Endothelial cell (in vitro differentiated cells): ENCODE measurements around the gene CFL1. TPM values are rescaled to one million over a fixed set of nuclear protein-coding genes. Genes with fewer than 3 reads are reported as not detected.

Experiments used
- DNase-seq: peaks from one replicate; pipeline ENCODE4 v3.0.0; 2021; ENCODE audit warnings: low spot score
- H3K27ac Mint-ChIP-seq: one replicate; pipeline ENCODE4 v1.8.0; 2021; ENCODE audit warnings: mixed read lengths, inconsistent platforms; ENCODE audit not compliant: unreplicated experiment
- H3K27me3 Mint-ChIP-seq: one replicate; pipeline ENCODE4 v1.8.0; 2021; ENCODE audit warnings: mild to moderate bottlenecking, moderate library complexity, mixed read lengths, inconsistent platforms; ENCODE audit not compliant: unreplicated experiment
- H3K36me3 Mint-ChIP-seq: one replicate; pipeline ENCODE4 v1.8.0; 2021; ENCODE audit warnings: mild to moderate bottlenecking, low read depth, mixed read lengths, inconsistent platforms; ENCODE audit not compliant: unreplicated experiment
- H3K4me1 Mint-ChIP-seq: one replicate; pipeline ENCODE4 v1.8.0; 2021; ENCODE audit warnings: mild to moderate bottlenecking, mixed read lengths, inconsistent platforms; ENCODE audit not compliant: unreplicated experiment
- H3K4me3 Mint-ChIP-seq: one replicate; pipeline ENCODE4 v1.8.0; 2021; ENCODE audit warnings: mild to moderate bottlenecking, mixed read lengths, inconsistent platforms; ENCODE audit not compliant: unreplicated experiment
- H3K9me3 Mint-ChIP-seq: one replicate; pipeline ENCODE4 v1.8.0; 2021; ENCODE audit warnings: mixed read lengths, inconsistent platforms; ENCODE audit not compliant: unreplicated experiment
- total RNA-seq: library from RNA; stranded (reverse); fragmentation: NEBNext Ultra II Directional; extraction: Animal tissue kit (Norgen Biotek cat#: 25700); gene quantifications from one replicate; pipeline ENCODE4 v1.2.1, GENCODE V29; 2021; ENCODE audit not compliant: unreplicated experiment
- TF ChIP-seq, protein P1 (sequence below): fragments of 200-600 bp; sonication (generic); IDR thresholded peaks from one replicate; pipeline ENCODE4 v1.5.0; 2021; ENCODE audit warnings: antibody characterized with exemption; ENCODE audit not compliant: unreplicated experiment

Gene CFL1
- total RNA-seq, 1 donor from 2014 or later: 1,740 TPM

DNA sequence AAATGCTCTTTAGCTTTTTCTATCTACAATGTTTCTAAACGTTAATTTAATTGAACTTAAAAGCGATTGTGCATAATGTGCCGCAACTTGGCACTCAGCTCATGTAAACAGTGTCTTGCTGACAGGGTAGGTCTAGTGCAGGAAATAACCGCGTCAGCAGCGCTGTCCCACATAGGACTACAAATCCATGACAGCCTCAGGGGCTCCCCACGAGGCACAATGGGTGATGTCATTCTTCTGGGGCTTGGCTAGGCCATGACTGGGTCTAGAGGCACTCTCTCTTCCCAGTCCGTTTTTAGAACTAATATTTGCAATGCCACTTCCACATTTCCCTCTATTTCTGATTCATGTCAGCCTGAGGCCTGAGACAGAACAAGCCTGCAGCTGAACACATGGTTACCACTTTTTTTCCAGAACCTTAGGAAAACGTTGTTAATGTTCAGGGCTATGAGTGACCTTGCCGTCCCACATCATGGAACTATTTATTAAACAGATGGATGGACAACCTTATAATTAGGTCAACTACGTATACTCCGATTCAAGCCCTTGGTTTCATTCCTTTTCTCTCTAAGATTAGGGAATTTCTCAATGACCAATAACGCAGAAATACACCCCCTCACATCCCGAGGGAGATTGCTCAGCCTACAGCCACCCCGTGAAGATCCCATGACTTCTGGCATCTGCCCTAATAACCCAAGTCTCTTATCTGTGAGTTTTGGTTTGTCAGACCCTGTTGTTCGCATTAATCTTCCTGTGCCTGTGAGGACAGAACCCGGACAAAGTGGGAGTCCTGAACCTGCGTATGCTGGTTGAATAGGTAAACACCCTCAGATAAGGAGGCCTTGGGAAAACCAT, 43.6 kb downstream of the CFL1 start:
- no peak for DNase-seq
- peaks cover 6% of the 10 kb centered on the region for H3K27me3 Mint-ChIP-seq
- H3K9me3 Mint-ChIP-seq: no peaks in the 10 kb centered on the region
- H3K27ac Mint-ChIP-seq: no peak overlapping the region
- TF ChIP-seq, protein P1, sequence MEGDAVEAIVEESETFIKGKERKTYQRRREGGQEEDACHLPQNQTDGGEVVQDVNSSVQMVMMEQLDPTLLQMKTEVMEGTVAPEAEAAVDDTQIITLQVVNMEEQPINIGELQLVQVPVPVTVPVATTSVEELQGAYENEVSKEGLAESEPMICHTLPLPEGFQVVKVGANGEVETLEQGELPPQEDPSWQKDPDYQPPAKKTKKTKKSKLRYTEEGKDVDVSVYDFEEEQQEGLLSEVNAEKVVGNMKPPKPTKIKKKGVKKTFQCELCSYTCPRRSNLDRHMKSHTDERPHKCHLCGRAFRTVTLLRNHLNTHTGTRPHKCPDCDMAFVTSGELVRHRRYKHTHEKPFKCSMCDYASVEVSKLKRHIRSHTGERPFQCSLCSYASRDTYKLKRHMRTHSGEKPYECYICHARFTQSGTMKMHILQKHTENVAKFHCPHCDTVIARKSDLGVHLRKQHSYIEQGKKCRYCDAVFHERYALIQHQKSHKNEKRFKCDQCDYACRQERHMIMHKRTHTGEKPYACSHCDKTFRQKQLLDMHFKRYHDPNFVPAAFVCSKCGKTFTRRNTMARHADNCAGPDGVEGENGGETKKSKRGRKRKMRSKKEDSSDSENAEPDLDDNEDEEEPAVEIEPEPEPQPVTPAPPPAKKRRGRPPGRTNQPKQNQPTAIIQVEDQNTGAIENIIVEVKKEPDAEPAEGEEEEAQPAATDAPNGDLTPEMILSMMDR: no peak
- no peaks in the 10 kb centered on the region for H3K4me1 Mint-ChIP-seq
- no peak overlapping the region for H3K4me3 Mint-ChIP-seq
- no peaks in the 10 kb centered on the region for H3K36me3 Mint-ChIP-seq

DNA sequence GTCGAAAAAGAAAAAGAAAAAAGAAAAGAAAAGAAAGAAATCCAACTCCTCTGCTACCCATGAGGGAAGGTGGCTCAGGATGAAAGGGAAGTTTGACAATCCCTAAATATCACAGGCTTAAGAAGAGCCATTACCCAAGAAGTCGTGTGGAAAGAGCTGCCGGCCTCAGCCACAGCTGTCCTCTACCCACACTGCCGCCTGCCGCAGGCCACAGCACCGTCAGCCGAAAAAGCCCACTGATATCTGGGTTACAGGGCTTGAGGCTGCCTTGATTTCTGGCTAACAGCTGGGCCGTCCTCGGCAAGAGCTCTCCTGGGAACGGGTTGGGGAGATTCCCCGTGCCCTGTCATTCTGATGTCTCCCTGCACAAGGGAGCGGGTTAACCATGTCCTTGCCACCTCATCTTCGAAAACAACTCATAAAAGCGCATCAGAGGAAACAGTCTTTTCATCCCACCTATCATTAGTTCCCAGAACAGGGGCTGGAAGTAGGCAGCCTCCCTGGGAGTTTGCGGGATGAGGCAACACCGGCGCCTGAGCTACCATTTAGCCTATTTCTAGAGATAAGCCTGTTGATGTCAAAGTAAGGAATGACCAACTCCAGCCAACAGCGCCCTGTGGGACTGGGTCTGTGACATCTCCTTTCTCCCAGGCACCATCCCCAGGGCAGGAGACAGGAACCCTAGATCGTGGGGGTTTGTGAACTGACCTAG, 46.1 kb downstream of the CFL1 start:
- no peak for DNase-seq
- Mint-ChIP-seq H3K27ac (no peak overlapping the region), H3K4me1 (no peaks in the 10 kb centered on the region), H3K9me3 (no peaks in the 10 kb centered on the region), H3K4me3 (no peak overlapping the region), H3K27me3 (peaks cover 6% of the 10 kb centered on the region), H3K36me3 (no peaks in the 10 kb centered on the region)
- TF ChIP-seq, protein P1: no peak

DNA sequence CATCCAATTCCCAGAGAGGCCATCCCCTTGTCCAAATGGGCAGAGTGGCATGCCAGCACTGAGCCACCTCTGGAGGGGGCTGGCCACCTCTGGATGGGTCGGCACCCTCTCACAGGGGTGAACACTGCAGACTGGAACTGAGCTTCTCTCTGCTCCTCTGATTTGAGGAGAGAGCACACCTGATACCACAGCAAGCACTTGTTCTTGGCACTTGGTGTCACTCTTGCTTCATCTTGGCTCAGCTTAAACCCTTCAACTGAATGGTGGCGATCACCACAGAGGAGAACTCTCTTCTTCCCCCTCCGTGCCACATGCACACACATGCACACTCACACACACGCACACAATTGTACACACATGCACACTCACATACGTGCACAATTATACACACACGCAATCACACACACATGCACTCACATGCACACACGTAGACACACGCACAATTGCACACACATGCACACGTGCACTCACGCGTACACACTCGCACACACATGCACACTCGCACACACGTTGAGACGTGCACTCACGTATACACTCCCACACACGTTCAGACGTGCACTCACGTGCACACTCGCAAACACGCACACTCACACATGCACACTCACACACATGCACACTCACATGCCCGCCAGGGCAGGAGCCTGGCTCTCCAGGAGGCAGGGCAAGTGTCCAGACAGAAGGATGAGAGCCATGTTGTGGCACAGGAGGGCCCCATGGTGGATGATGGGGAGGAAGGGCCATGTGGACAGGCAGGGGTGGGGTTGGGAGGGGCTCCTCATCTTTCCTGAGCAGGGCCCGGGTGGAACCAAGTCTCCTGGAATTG, 47.7 kb downstream of the CFL1 start:
- H3K27ac Mint-ChIP-seq: no peak overlapping the region
- no peaks in the 10 kb centered on the region for H3K4me1 Mint-ChIP-seq
- H3K36me3 Mint-ChIP-seq: no peaks in the 10 kb centered on the region
- H3K27me3 Mint-ChIP-seq: peaks cover 6% of the 10 kb centered on the region
- H3K4me3 Mint-ChIP-seq: no peak overlapping the region
- no peak for DNase-seq
- no peaks in the 10 kb centered on the region for H3K9me3 Mint-ChIP-seq
- TF ChIP-seq, protein P1: no peak

DNA sequence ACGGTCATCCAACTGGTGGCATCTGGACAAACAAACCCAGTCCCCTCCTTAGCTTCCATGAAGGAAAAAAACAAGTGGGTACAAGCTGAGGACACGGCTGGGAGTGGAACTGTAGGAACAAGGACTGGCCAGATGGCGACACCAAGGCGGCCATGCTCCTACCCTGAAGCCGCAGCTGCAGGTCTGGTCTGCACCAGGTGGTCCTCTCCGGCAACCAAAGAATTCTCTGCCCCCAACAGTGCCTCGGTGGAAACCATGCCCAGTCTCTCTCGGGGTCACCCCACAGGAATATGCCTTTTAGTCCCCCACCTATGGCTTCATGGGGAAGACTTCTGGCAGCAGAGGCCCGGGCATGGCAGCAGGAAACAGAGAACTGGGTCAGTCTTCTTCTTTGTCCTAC, 48.5 kb downstream of the CFL1 start:
- Mint-ChIP-seq H3K36me3 (no peaks in the 10 kb centered on the region), H3K9me3 (no peaks in the 10 kb centered on the region), H3K4me3 (no peak overlapping the region), H3K27ac (no peak overlapping the region), H3K4me1 (no peaks in the 10 kb centered on the region), H3K27me3 (peaks cover 6% of the 10 kb centered on the region)
- no peak for DNase-seq
- TF ChIP-seq, protein P1: no peak
